Astrocyte (in vitro differentiated cells and primary cell): ENCODE results near the gene JAG2.

Experiments used
- CTCF ChIP-seq: IDR thresholded peaks from 2 replicates; pipeline ENCODE4 v1.5.1; 2011; ENCODE audit warnings: low read depth, mild to moderate bottlenecking, inconsistent platforms, low read length, moderate library complexity; ENCODE audit not compliant: insufficient read depth
- EZH2 ChIP-seq: IDR thresholded peaks from 2 replicates; pipeline ENCODE4 v1.6.1; 2012; ENCODE audit warnings: mild to moderate bottlenecking, low read length, inconsistent platforms; ENCODE audit not compliant: insufficient read depth

DNA sequence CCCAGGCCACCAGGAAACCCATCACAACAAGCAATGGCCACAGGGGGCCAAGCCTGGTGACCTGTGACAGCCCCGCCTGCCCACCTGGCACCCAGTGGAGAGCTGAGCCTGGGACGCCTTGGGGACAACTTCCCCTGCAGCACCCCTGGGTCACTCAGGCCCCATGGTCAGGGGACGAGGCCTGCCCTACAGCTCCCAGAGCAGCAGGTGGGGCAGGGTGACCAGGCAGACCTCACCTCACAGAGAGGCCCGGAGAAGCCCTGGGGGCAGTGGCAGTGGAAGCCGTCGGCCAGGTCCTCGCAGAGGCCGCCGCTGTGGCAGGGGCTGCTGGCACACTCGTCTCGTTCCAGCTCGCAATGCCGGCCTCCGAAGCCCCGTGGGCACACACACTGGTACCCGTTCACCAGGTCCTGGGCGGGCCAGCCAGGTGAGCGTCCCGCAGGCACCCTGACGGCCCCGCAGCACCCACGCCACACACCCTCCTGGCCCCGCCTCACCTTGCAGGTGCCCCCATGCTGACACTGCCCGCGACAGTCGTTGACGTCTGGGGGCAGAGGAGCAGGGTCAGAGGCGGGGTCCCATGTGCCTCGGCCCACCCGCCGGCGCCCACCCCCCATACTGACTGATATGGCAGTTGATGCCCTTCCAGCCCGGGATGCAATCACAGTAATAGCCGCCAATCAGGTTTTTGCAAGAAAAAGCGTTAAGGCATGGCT, 18.1 kb downstream of the JAG2 start:
- no peak for TF ChIP-seq CTCF
- TF ChIP-seq EZH2 = no peak
